ACHN (cell line): ENCODE measurements around the gene FOXP1.

Experiments used
- DNase-seq: peaks from one replicate; pipeline ENCODE4 v3.0.0-alpha.2; 2015
- in situ Hi-C: cut with HindIII; loops from 2 replicates; pipeline ENCODE4 v1.10.0; 2017; ENCODE audit warnings: low sequenced_read_pairs, low pct_ligation_motif_present, low pct_unique_long_range_greater_than_20kb

Gene FOXP1

GRCh38 chr3:71010726-71011455 lies 572.6 kb downstream of the FOXP1 start:
- DNase-seq: no peak
- in situ Hi-C loops: no loop called here

DNA sequence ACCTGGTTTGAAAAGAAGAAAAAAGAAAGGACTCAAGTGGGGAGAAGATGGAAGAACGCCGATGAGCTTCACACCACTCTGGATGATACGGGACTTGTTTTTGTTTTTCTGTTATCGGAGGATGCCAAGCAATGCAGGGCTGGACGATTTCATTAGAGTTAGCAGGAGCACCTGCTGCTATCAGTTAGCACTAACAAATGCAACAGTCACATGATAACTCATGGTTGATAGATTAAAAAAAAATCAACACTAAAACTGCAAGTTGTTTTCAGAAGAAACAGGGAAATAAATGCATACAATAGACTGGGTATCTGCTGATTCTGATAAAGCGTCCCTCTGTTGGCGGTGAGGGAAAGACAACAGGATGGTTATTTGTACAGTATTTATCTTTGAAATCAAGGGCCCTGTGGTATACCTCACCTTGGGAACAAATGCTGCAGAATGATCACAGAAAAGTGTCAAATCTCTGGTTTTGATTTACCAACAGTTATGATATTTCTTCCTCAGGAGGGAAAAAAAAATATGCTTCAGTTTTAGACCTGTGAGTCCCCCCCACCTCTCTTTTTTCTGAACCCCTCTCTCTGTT lies 575.1 kb downstream of the FOXP1 start:
- in situ Hi-C loops: no loop called here
- DNase-seq: no peak

DNA sequence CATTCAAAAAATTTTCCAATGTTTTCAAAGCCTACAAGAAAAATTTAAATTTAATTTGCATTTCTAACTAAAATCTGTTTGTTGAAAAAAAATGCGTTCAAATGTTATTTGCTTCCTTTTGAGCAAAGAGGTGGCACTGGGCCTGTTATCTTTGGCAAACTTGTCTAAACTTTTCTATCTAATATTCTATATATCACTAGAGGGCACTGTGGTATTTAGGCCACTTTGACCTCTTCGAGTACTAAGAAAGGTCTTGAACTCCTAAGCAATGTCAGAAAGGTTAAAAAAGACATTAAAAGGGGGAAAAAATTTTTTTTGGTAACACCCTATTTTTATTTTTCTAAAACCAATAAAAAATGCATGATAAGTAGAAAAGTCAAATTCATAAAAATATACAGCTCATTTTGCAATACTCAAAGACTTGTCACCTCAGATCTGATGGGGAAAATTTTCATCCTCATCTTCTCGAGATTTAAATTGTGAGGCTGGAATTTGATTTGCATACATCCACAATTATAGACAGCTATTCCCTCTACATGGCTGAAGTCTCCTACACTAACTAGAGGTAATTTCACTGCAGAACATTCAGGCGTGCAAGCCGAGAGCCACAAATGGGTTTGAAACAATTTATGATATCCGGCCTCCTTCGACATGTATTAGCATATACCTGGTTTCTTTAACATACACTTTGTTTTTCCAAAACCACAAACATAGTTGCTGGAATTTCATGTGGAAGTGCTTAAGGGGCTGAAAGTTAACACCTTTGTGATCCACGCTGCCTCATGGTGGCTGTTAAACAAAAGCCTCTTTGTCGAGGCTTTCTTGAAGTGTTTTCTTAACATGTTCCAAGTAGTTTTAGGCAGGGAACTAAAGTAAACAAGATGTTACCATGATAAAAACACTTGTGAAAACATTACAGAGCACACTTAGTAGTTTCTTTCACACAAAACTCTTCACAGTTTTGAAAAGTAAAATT lies 576.4 kb downstream of the FOXP1 start:
- in situ Hi-C loops: no loop called here
- DNase-seq: peak; percentile 44

DNA sequence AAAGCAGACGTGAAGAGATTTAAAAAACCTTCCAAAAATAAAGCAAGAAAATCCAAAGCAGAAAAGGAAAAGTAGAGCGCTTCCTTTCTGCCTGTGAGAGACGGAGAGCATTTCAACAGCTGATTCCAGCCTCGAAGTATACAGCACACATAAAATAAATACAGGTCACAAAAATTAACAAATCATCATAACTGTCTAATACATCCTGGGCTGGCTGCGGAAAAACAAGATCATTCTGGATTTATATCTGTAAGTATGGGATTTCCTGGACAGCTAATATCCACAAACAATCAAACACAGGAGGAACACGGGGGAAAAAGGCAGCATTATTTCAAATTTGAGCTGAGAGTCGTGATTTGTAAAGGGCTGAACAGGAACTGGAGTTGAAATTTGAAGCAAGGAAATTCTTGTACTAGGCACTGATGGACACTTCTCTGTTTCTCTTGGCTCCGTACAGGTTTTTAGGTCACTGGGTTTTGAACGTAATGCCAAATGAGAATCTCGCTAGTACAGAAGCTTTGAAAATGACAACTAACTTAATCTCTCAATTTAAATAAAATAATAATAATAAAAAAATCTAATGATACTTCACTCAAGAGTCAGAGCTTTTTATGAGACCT lies 577.7 kb downstream of the FOXP1 start:
- in situ Hi-C loops: no loop called here
- DNase-seq: no peak

- no peak for DNase-seq
- in situ Hi-C loops: no loop called here
These were observed 580.0 kb downstream of the FOXP1 start for GRCh38 chr3:71003511-71003910.

DNA sequence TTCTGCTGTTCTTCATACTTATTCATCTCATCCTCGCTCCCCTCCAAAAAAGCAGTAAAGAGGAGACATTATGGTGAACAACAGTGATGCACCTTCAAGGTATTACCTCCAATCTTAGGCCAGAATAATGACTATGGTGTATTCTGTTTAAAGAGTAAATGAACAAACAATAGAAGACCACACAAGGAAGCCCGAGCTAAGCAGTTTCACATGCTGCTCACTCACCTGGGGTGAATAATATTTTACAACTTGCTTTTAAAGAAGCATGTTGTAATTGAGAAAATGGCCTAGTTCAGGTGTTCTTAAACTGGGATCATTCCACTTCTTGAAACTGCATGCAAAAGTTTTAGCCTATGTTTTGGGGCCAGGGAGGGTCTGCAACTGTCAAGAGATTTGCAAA lies 581.2 kb downstream of the FOXP1 start:
- in situ Hi-C loops: no loop called here
- DNase-seq: no peak

- in situ Hi-C loops: no loop called here
- DNase-seq: no peak
These were observed 582.2 kb downstream of the FOXP1 start for GRCh38 chr3:71001303-71001830.

DNA sequence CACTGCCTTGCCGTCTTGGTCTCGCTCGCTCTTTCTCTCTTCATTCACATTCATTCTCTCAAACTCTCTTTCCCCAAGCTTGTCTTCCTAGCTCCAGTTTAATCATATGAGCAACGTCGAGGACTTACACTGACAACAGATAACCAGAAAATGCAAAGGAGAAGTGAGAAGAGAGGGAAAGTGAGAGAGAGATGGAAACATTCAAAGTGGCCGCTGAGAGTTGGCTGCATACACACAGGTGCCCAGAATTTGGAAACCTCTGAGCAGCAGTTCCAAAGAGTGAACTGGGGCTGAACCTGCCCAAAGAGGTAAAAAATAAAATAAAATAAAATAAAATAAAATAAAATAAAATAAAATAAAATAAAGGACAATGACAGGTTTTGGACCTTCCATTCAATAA lies 583.0 kb downstream of the FOXP1 start:
- DNase-seq: no peak
- in situ Hi-C loops: no loop called here

DNA sequence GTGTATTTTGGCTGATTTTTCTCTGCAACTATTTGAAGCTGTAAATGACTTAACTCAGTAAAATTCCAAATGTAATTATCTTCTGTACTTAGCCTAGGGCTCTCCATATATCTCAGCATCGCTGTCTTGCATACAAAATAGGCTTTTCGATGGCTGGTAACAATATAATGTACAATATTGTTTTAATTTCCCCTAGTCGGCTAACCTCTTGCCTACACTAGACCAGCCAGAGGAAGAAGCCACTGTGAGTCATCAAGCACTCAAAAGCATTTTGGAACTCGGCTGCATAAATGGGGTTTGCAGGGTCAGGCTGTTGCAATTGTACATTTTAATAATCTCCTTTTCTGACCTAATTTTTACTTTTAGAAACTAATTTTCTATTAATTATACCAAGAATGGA lies 583.8 kb downstream of the FOXP1 start:
- in situ Hi-C loops: no loop called here
- peak; percentile 49 for DNase-seq

DNA sequence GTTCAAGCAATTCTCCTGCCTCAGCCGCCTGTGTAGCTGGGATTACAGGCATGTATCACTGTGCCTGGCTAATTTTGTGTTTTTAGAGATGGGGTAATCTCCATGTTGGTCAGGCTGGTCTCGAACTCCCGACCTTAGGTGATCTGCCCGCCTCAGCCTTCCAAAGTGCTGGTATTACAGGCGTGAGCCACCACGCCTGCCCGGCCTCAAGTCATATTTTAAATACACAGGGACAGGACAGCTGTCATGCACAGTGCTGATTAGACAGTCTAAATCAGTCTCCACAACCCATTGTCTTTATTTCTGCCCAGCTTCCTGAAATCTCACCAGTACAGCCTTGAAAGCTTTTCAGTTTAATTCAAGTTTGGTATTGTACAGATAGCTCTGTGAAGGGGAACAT lies 587.4 kb downstream of the FOXP1 start:
- in situ Hi-C loops: no loop called here
- DNase-seq: no peak

DNA sequence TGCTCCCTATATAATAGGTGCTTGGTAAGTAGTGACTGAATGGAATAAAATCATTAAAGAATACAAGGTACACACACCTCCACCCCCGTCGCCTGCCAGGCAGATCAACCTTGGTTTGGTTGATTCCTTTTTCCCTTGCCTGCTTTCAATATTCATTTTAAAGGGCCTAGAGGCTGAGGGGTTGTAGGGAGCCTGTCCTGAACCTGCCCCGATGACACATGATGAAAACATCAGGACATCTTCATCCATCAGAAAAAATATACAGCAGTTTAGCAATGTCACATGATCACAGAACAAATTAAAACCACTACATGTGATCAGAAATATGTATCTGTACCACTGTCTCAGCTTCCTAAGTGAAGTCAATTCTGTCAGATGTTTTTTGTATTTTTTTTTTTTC lies 588.9 kb downstream of the FOXP1 start:
- no peak for DNase-seq
- in situ Hi-C loops: no loop called here

DNA sequence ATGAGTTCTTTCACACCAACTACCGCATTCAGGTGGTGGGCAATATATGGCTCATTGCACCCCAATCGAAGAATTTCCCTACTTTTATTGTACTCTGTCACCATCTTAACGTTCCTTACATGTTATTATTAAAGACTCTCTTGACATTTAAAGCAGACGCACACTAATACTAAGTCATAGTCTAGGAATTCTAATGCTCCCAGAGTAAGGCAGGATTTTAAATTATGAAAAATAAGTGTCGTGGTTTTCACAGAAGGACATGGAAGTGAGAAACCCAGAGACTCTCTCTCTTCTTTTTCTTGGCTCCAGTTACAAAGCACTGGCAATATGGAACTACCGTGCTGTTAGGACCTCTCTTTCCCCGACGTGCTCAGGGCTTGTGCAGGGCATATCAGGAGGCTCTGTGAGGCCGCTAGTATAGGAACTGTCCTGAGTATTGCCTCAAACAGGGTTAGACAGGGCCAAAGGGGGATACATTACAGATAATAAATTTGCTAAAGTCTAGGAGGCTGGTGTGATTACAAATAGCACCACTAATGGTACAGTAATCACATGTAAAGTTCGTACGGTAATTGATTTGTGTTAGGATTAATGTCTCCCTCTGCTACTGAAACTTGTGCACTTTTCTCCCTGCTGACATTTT lies 590.8 kb downstream of the FOXP1 start:
- in situ Hi-C loops: no loop called here
- DNase-seq: no peak

- in situ Hi-C loops: no loop called here
- DNase-seq: no peak
These were observed 591.4 kb downstream of the FOXP1 start for GRCh38 chr3:70992131-70992530.

GRCh38 chr3:70990723-70991122 lies 592.8 kb downstream of the FOXP1 start:
- DNase-seq: no peak

DNA sequence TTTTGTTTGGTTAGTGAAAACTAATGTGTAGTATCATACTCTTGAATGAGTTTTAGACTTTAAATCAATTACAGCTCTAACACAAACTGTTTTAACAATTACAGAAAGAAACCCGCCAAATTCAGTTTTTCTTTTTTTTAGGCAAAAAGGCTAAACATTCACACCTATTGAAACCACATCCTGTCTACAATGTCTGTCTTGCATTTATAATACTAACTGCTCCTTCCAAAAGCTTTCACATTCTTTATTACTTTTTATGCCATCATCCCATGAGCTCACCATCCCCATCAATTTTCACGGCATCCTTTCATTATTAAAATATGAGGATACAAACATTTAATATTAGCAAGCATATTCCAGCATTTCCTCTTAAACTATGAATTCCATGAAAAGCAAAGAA lies 593.3 kb downstream of the FOXP1 start:
- no peak for DNase-seq
- in situ Hi-C loops: no loop called here

More at GRCh38 chr3:70990723-70991122, 592.8 kb downstream of the FOXP1 start:
- in situ Hi-C loops: no loop called here

DNA sequence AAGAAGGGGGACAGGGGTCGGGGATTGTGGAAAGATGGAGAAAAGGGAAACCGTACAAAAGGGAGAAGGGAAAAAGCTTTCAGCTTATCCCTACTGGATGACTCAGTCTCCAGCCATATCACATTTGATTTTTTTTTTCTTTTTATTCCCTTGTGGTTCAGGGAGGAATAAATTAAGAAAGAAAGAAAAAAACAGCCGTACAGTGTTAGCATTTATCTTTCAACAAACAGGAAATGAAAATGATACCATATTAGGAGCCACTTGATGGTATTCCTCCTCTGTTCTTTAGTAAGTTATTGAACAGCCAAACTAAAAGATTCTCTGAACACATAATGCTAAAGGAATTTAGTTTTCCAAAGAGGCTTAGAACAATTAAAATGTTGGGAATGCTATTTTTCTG lies 594.4 kb downstream of the FOXP1 start:
- DNase-seq: peak; percentile 78
- in situ Hi-C loops: no loop called here

- DNase-seq: no peak
- in situ Hi-C loops: no loop called here
These were observed 595.4 kb downstream of the FOXP1 start for GRCh38 chr3:70988111-70988510.

DNA sequence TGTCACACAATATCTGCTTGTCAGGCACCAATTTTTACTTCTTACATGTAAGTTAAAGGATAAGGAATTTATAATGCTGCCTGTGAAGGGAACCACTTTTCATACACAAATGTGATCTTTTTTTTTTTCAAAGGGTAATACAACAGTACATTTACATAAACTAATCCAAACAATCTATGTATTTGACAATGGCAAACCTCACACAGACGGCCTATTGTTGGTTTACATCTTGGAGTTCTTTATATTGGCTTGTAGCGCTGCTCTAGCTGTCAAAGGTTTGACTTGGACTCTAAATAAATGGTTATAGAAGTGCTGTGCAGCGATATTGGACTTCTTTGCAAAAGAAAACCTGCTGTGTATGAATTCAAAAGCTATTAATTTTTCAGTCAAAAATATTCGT lies 598.0 kb downstream of the FOXP1 start:
- DNase-seq: no peak
- in situ Hi-C loops: no loop called here
